OCI-LY3 (cell line): ENCODE data around the gene DDX17.
"Not testable (repeated sequence)": the region's sequence is repeated elsewhere in the genome, so short reads cannot be mapped to it uniquely, and the experiment has no call there.

ENCODE experiments used
- H2AFZ ChIP-seq: fragments of 200-600, 300-600 bp; shearing (Covaris generic); 2 replicates; pipeline ENCODE4 v1.6.0; 2014; ENCODE audit warnings: antibody characterized with exemption, low read depth, low read length
- H3K27ac ChIP-seq: fragments of 200-600, 300-600 bp; sonication (generic); 2 replicates; pipeline ENCODE4 v1.5.1; 2014; ENCODE audit warnings: mild to moderate bottlenecking, low read length, moderate library complexity, mixed read lengths
- H3K27me3 ChIP-seq: fragments of 200-600, 300-600 bp; sonication (generic); 2 replicates; pipeline ENCODE4 v1.6.1; 2014; ENCODE audit warnings: low read depth, low read length, mixed read lengths
- H3K36me3 ChIP-seq: fragments of 200-600, 300-600 bp; sonication (generic); replicated peaks from 2 replicates; pipeline ENCODE3; 2014; ENCODE audit warnings: low read depth, low read length, mixed read lengths
- H3K4me1 ChIP-seq: fragments of 300-600, 200-600 bp; sonication (generic); 2 replicates; pipeline ENCODE4 v1.6.1; 2014; ENCODE audit warnings: low read length, mixed read lengths
- H3K4me2 ChIP-seq: fragments of 200-600, 300-600 bp; sonication (generic); 2 replicates; pipeline ENCODE4 v1.6.1; 2014; ENCODE audit warnings: low read length, mixed read lengths
- H3K4me3 ChIP-seq: fragments of 300-600, 200-600 bp; sonication (generic); 2 replicates; pipeline ENCODE4 v1.5.1; 2014; ENCODE audit warnings: antibody characterized with exemption, mild to moderate bottlenecking, low read length, moderate library complexity
- H3K79me2 ChIP-seq: fragments of 300-600, 200-600 bp; shearing (Covaris generic); 2 replicates; pipeline ENCODE4 v1.6.1; 2014; ENCODE audit warnings: mild to moderate bottlenecking, low read length, mixed read lengths
- H3K9ac ChIP-seq: fragments of 300-600, 200-600 bp; shearing (Covaris generic); 2 replicates; pipeline ENCODE4 v1.6.0; 2014; ENCODE audit warnings: mild to moderate bottlenecking, low read length, moderate library complexity
- H3K9me3 ChIP-seq: fragments of 200-600, 300-600 bp; shearing (Covaris generic); 2 replicates; pipeline ENCODE4 v1.6.1; 2014; ENCODE audit warnings: low read length, mixed read lengths; ENCODE audit not compliant: insufficient read depth
- H4K20me1 ChIP-seq: fragments of 200-600, 300-600 bp; sonication (generic); 2 replicates; pipeline ENCODE4 v1.6.1; 2016; ENCODE audit warnings: low read length, mixed read lengths; ENCODE audit not compliant: insufficient read depth
- EZH2phosphoT487 ChIP-seq: fragments of 200-600 bp; shearing (Covaris generic); IDR thresholded peaks from 2 replicates; pipeline ENCODE4 v1.6.1; 2018; ENCODE audit warnings: antibody characterized with exemption, mixed run types, low read depth
- TF ChIP-seq, protein P1 (sequence below): fragments of 200-600, 300-600 bp; sonication (generic); IDR thresholded peaks from 2 replicates; pipeline ENCODE4 v1.5.1; 2014; ENCODE audit warnings: antibody characterized with exemption, low read length, low read depth

The DDX17 gene

DNA sequence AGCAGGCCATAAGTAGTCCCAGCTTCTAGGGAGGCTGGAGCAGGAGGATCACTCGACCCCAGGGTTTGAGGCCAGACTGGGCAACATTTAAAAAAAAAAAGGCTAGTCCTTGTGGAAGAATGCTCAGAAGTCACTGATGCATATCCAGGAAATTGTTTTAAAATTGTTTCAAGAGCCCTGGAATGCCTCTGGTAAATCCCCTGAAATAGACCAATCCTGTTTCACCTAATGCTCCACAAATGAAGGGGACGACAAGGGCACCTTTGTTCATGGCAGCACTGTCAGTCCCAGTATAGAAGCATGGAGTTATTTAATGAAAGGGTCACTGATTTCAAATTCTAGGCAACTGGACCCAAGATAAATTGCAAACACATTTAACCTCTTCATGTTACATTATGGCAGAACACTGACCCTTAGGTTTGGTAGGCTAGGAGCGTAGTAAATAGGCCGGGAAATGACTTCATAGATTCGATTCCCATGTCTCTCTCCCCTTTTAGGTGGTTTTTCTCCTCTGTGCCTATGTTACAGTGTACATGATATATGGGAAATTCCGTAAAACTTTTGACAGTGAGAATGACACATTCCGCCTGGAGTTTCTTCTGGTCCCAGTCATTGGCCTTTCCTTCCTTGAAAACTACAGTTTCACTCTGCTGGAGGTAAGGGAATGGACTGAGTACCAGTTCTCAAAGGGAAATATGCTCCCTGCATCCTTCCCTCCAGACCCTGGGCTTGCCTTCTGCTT lies 26.8 kb downstream of the DDX17 start:
- H3K79me2 ChIP-seq, result no peaks in the 10 kb centered on the region
- H3K9me3 ChIP-seq, result no peaks in the 10 kb centered on the region
- H3K27me3 ChIP-seq, result no peaks in the 10 kb centered on the region
- H3K27ac ChIP-seq, result no peak overlapping the region
- H3K4me1 ChIP-seq, result no peaks in the 10 kb centered on the region
- H2AFZ ChIP-seq, result no peak overlapping the region
- TF ChIP-seq, protein P1, sequence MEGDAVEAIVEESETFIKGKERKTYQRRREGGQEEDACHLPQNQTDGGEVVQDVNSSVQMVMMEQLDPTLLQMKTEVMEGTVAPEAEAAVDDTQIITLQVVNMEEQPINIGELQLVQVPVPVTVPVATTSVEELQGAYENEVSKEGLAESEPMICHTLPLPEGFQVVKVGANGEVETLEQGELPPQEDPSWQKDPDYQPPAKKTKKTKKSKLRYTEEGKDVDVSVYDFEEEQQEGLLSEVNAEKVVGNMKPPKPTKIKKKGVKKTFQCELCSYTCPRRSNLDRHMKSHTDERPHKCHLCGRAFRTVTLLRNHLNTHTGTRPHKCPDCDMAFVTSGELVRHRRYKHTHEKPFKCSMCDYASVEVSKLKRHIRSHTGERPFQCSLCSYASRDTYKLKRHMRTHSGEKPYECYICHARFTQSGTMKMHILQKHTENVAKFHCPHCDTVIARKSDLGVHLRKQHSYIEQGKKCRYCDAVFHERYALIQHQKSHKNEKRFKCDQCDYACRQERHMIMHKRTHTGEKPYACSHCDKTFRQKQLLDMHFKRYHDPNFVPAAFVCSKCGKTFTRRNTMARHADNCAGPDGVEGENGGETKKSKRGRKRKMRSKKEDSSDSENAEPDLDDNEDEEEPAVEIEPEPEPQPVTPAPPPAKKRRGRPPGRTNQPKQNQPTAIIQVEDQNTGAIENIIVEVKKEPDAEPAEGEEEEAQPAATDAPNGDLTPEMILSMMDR, result no peak
- no peak for TF ChIP-seq EZH2phosphoT487
- peaks cover 42% of the 10 kb centered on the region for H3K36me3 ChIP-seq
- no peak overlapping the region for H3K4me2 ChIP-seq
- peaks cover 22% of the 10 kb centered on the region; the same call in 1 of the 2 replicates for H4K20me1 ChIP-seq
- no peak overlapping the region for H3K4me3 ChIP-seq
- H3K9ac ChIP-seq, result no peak overlapping the region

DNA sequence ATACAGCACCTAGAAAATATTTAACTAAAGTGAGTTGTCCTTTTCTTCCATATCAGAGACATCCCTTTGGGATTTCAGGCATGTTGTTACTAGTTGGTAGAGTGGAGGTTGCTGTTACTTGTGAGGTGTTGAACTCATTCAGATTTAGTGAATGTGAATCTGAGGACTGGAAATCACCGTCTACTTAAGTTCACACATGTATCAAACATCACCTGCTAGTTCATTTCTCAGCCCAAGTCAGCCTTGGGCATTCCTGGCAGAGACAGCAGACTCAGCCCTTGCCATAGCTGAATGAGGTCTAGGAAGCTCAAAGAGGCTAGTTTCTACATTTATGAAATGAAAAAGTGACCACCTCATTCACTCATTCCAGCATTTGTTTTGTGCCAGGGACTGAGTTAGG lies 28.5 kb downstream of the DDX17 start:
- H3K4me2 ChIP-seq, result no peak overlapping the region
- no peak overlapping the region for H3K27ac ChIP-seq
- H3K4me1 ChIP-seq, result no peaks in the 10 kb centered on the region
- no peak overlapping the region for H3K4me3 ChIP-seq
- no peak for TF ChIP-seq EZH2phosphoT487
- TF ChIP-seq, protein P1, result no peak
- H4K20me1 ChIP-seq, result 0 out of 2 replicates have a peak, but pooled peaks cover 8% of the 10 kb centered on the region
- no peak overlapping the region for H3K9ac ChIP-seq
- H3K79me2 ChIP-seq, result no peaks in the 10 kb centered on the region
- no peaks in the 10 kb centered on the region for H3K27me3 ChIP-seq
- H2AFZ ChIP-seq, result no peak overlapping the region
- no peaks in the 10 kb centered on the region for H3K9me3 ChIP-seq
- peaks cover 25% of the 10 kb centered on the region for H3K36me3 ChIP-seq

DNA sequence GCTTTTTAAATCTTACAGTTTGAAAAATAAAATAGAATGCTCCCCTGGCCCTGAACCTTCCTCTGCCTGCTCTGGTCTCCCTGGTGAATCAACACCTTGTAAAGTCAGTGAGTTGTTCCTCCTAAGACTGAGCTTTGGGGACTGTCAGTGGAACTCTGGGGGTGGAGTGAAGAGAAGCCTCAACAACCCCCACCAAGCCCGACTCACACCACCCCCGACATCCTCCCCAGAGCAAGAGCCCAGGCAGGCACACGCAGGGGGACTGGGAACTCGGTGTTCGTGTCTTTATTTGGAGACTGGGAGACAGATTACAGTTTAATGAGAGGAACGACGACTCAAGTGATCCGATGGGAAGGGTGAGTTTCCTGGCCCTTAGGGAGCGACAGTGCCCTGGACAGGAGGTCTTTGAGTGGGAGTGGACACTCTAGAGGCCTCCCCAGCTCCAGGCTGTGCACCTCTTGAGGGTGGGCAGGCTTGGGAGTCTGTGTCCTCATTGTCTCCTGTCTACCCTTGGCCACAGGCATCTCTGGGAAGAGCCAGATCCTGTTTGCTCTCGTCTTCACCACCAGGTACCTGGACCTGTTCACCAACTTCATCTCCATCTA lies 32.0 kb downstream of the DDX17 start:
- no peaks in the 10 kb centered on the region for H4K20me1 ChIP-seq
- H3K4me1 ChIP-seq, result no peaks in the 10 kb centered on the region
- TF ChIP-seq EZH2phosphoT487, result no peak
- TF ChIP-seq, protein P1, result no peak
- H3K27ac ChIP-seq, result no peak overlapping the region
- no peaks in the 10 kb centered on the region for H3K27me3 ChIP-seq
- H3K9ac ChIP-seq, result no peak overlapping the region
- no peak overlapping the region for H3K4me2 ChIP-seq
- H2AFZ ChIP-seq, result no peak overlapping the region
- H3K79me2 ChIP-seq, result no peaks in the 10 kb centered on the region
- peaks cover 1% of the 10 kb centered on the region for H3K36me3 ChIP-seq
- no peak overlapping the region for H3K4me3 ChIP-seq
- no peaks in the 10 kb centered on the region for H3K9me3 ChIP-seq

DNA sequence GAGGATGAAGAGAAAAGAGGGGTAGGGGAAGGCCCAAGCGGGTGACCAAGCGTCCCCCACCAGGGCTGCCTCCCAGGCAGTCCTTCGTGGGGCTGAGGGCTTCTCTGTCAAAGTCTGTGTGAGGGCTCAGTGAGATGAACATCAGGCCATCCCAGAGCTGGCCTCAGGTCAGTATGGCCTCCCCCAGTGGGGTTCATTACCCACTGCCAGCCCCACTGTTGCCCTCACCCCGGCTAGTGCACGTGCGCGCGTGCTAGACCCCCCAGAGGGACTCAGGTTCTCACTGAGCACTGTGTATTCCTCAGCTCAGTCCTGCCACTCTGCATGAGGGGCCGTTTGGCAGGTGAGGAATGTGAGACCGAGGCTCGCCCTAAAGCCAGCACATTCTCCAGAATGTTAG lies 34.9 kb downstream of the DDX17 start:
- H3K79me2 ChIP-seq, result no peaks in the 10 kb centered on the region
- H3K4me1 ChIP-seq, result no peaks in the 10 kb centered on the region
- TF ChIP-seq, protein P1, result no peak
- TF ChIP-seq EZH2phosphoT487, result no peak
- no peak overlapping the region for H3K27ac ChIP-seq
- no peaks in the 10 kb centered on the region for H4K20me1 ChIP-seq
- no peak overlapping the region for H2AFZ ChIP-seq
- peaks cover 10% of the 10 kb centered on the region for H3K27me3 ChIP-seq
- H3K4me3 ChIP-seq, result no peak overlapping the region
- no peak overlapping the region for H3K4me2 ChIP-seq
- H3K36me3 ChIP-seq, result no peaks in the 10 kb centered on the region
- H3K9me3 ChIP-seq, result no peaks in the 10 kb centered on the region
- H3K9ac ChIP-seq, result no peak overlapping the region

DNA sequence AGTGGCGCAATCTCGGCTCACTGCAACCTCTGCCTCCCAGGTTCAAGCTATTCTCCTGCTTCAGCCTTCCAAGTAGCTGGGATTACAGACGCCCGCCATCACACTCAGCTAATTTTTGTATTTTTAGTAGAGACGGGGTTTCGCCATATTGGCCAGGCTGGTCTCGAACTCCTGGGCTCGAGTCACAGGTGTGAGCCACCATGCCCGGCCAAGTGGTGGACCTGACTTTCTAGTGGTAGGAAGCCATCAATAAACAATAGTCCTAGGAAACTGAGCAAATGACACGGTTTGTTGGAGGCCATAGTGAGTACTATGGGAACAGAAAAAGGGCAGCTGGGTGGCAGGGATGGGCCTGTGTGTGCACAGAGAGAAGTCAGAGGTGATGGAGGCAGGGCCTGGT lies 35.9 kb downstream of the DDX17 start:
- not testable (repeated sequence) for H4K20me1 ChIP-seq, H3K4me1 ChIP-seq, H2AFZ ChIP-seq, H3K9me3 ChIP-seq, H3K4me2 ChIP-seq, H3K36me3 ChIP-seq, H3K4me3 ChIP-seq, H3K27ac ChIP-seq, H3K9ac ChIP-seq, H3K79me2 ChIP-seq
- H3K27me3 ChIP-seq, result peaks cover 10% of the 10 kb centered on the region
